ENCODE results near the gene CAV2. TPM values are rescaled to one million over a fixed set of nuclear protein-coding genes. Genes with fewer than 3 reads are reported as not detected.

The CAV2 gene
- total and polyA plus RNA-seq, 9 of the 15 experiments (the other 6 are each of a cell fraction or from before 2014, with no cell fraction given), result 16.1 to 137 (median 38.3) TPM

DNA sequence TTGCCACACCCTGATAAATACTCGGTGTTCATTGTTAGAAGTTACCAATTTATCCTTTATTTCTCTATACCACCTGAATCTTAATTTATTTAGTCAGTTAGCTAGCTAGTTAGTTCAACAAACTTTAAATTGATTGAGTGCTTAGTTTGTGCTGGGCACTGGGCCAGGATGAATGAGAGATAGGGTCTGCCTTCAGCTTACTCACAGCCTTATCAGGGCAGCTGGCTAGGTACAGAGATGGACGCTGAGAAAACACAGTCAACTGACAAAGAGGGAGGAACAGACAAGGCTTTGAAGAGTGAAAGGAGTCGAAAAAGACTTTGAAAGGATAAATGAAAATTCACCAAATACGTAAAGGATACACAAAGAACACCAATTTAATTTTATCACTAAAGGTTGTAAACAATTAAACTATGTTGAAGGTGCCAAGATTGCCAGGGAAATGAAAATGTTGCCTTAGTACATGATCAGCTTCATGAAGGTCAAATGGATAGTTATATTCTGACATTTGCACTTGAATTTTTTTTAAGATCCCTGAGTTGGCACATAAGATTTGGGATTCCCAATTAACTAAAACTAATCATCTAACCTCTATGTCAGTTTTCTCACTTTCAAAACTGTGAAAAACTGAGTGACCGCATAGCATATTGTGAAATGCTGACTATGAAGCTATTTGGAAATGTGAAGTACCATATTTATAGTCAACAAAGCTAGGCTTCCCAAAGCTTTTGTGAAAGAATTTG, 2.1 kb downstream of the CAV2 start (continued):
- TF ChIP-seq CHCHD3 (CRISPR knock-in tag; IDR thresholded peaks at IDR 0.05) (no peak), NR2F6 (CRISPR knock-in tag; IDR thresholded peaks at IDR 0.05) (no peak), EP400 (IDR thresholded peaks at IDR 0.05) (peak; percentile 60), GTF3C2 (IDR thresholded peaks at IDR 0.05; ENCODE audit: borderline replicate concordance, extremely low read depth, insufficient read length) (no peak), ZHX1 (conservative IDR thresholded peaks at IDR 0.05; ENCODE audit: low read length) (no peak), KLF1 (tag; IDR thresholded peaks at IDR 0.05) (no peak)
- TF ChIP-seq, protein P1, sequence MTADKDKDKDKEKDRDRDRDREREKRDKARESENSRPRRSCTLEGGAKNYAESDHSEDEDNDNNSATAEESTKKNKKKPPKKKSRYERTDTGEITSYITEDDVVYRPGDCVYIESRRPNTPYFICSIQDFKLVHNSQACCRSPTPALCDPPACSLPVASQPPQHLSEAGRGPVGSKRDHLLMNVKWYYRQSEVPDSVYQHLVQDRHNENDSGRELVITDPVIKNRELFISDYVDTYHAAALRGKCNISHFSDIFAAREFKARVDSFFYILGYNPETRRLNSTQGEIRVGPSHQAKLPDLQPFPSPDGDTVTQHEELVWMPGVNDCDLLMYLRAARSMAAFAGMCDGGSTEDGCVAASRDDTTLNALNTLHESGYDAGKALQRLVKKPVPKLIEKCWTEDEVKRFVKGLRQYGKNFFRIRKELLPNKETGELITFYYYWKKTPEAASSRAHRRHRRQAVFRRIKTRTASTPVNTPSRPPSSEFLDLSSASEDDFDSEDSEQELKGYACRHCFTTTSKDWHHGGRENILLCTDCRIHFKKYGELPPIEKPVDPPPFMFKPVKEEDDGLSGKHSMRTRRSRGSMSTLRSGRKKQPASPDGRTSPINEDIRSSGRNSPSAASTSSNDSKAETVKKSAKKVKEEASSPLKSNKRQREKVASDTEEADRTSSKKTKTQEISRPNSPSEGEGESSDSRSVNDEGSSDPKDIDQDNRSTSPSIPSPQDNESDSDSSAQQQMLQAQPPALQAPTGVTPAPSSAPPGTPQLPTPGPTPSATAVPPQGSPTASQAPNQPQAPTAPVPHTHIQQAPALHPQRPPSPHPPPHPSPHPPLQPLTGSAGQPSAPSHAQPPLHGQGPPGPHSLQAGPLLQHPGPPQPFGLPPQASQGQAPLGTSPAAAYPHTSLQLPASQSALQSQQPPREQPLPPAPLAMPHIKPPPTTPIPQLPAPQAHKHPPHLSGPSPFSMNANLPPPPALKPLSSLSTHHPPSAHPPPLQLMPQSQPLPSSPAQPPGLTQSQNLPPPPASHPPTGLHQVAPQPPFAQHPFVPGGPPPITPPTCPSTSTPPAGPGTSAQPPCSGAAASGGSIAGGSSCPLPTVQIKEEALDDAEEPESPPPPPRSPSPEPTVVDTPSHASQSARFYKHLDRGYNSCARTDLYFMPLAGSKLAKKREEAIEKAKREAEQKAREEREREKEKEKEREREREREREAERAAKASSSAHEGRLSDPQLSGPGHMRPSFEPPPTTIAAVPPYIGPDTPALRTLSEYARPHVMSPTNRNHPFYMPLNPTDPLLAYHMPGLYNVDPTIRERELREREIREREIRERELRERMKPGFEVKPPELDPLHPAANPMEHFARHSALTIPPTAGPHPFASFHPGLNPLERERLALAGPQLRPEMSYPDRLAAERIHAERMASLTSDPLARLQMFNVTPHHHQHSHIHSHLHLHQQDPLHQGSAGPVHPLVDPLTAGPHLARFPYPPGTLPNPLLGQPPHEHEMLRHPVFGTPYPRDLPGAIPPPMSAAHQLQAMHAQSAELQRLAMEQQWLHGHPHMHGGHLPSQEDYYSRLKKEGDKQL (CRISPR knock-in tag; IDR thresholded peaks at IDR 0.05; ENCODE audit: borderline replicate concordance), result no peak
- TF ChIP-seq, protein P2, sequence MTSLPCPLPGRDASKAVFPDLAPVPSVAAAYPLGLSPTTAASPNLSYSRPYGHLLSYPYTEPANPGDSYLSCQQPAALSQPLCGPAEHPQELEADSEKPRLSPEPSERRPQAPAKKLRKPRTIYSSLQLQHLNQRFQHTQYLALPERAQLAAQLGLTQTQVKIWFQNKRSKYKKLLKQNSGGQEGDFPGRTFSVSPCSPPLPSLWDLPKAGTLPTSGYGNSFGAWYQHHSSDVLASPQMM (CRISPR knock-in tag; IDR thresholded peaks at IDR 0.05), result no peak
- TF ChIP-seq, protein P3, sequence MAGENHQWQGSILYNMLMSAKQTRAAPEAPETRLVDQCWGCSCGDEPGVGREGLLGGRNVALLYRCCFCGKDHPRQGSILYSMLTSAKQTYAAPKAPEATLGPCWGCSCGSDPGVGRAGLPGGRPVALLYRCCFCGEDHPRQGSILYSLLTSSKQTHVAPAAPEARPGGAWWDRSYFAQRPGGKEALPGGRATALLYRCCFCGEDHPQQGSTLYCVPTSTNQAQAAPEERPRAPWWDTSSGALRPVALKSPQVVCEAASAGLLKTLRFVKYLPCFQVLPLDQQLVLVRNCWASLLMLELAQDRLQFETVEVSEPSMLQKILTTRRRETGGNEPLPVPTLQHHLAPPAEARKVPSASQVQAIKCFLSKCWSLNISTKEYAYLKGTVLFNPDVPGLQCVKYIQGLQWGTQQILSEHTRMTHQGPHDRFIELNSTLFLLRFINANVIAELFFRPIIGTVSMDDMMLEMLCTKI (IDR thresholded peaks at IDR 0.05; ENCODE audit: partially characterized antibody), result no peak

Measured in K562 (cell line).